ENCODE data around the gene UGGT2. TPM values are rescaled to one million over a fixed set of nuclear protein-coding genes. Genes with fewer than 3 reads are reported as not detected.
"Not testable (repeated sequence)": the region's sequence is repeated elsewhere in the genome, so short reads cannot be mapped to it uniquely, and the experiment has no call there.

UGGT2 gene
- total RNA-seq, 1 donor from 2014 or later: 33.8 TPM

- no peak for DNase-seq (ENCODE audit: low read depth)
Observed at GRCh38 chr13:95898256-95898655, 154.9 kb downstream of the UGGT2 start.

GRCh38 chr13:95896301-95896700 is 156.9 kb downstream of the UGGT2 start:
- DNase-seq (ENCODE audit: low read depth): peak; percentile 16

- no peak for DNase-seq (ENCODE audit: low read depth)
Observed at GRCh38 chr13:95893861-95894260, 159.3 kb downstream of the UGGT2 start.

GRCh38 chr13:95882121-95882520 is 171.1 kb downstream of the UGGT2 start:
- no peak for DNase-seq (ENCODE audit: low read depth)

- DNase-seq (ENCODE audit: low read depth): peak; percentile 2
Observed at GRCh38 chr13:95880331-95880730, 172.9 kb downstream of the UGGT2 start.

GRCh38 chr13:95874286-95874685 is 178.9 kb downstream of the UGGT2 start:
- DNase-seq (ENCODE audit: low read depth): peak; percentile 26

- DNase-seq (ENCODE audit: low read depth): no peak
Observed at GRCh38 chr13:95870421-95870820, 182.8 kb downstream of the UGGT2 start.

GRCh38 chr13:95865080-95865615 is 188.1 kb downstream of the UGGT2 start:
- peak; percentile 34 for DNase-seq (ENCODE audit: low read depth)

GRCh38 chr13:95862408-95862807 is 190.8 kb downstream of the UGGT2 start:
- no peak for DNase-seq (ENCODE audit: low read depth)

- no peak for DNase-seq (ENCODE audit: low read depth)
Observed at GRCh38 chr13:95861296-95861695, 191.9 kb downstream of the UGGT2 start.

GRCh38 chr13:95858286-95859075 is 194.7 kb downstream of the UGGT2 start:
- peak; percentile 41 for DNase-seq (ENCODE audit: low read depth)

GRCh38 chr13:95845656-95846055 is 207.5 kb downstream of the UGGT2 start:
- DNase-seq (ENCODE audit: low read depth): not testable (repeated sequence)

GRCh38 chr13:95842898-95843297 is 210.3 kb downstream of the UGGT2 start:
- no peak for DNase-seq (ENCODE audit: low read depth)

GRCh38 chr13:95841894-95842293 is 211.3 kb downstream of the UGGT2 start:
- DNase-seq (ENCODE audit: low read depth): no peak

GRCh38 chr13:95834134-95834765 is 219.0 kb downstream of the UGGT2 start:
- DNase-seq (ENCODE audit: low read depth): peak; percentile 64

GRCh38 chr13:95833719-95834118 is 219.5 kb downstream of the UGGT2 start:
- peak; percentile 55 for DNase-seq (ENCODE audit: low read depth)

- no peak for DNase-seq (ENCODE audit: low read depth)
Observed at GRCh38 chr13:95833126-95833525, 220.1 kb downstream of the UGGT2 start.

- DNase-seq (ENCODE audit: low read depth): no peak
Observed at GRCh38 chr13:95822303-95822702, 230.9 kb downstream of the UGGT2 start.

GRCh38 chr13:95814495-95814894 is 238.7 kb downstream of the UGGT2 start:
- DNase-seq (ENCODE audit: low read depth): no peak

GRCh38 chr13:95813139-95813538 is 240.1 kb downstream of the UGGT2 start:
- DNase-seq (ENCODE audit: low read depth): no peak

GRCh38 chr13:95809429-95809828 is 243.8 kb downstream of the UGGT2 start:
- DNase-seq (ENCODE audit: low read depth): no peak

GRCh38 chr13:95805921-95806320 is 247.3 kb downstream of the UGGT2 start:
- no peak for DNase-seq (ENCODE audit: low read depth)

GRCh38 chr13:95801825-95802224 is 251.4 kb downstream of the UGGT2 start:
- no peak for DNase-seq (ENCODE audit: low read depth)

All from renal cortical epithelial cell (primary cell).